ENCODE data around the gene H2BK1. TPM values are rescaled to one million over a fixed set of nuclear protein-coding genes. Genes with fewer than 3 reads are reported as not detected.

The H2BK1 gene
- polyA plus RNA-seq, 1 donor (not counting 4 experiments of a cell fraction or from before 2014, with no cell fraction given) = not detected

- H3K4me2 ChIP-seq (ENCODE audit: control insufficient read depth, extremely low read depth, insufficient read depth, low read depth, low read length) = no peak overlapping the region
- no peaks in the 10 kb centered on the region for H3K9me3 ChIP-seq (ENCODE audit: control insufficient read depth, low read depth, low read length)
- H3K4me1 ChIP-seq (ENCODE audit: control insufficient read depth, extremely low read depth, insufficient read depth, low read length) = peaks cover 14% of the 10 kb centered on the region
- dilution Hi-C loops (cut with MboI; ENCODE audit: extremely low pct_ligation_motif_present, low sequenced_read_pairs) = no loop called here
- H3K4me3 ChIP-seq (ENCODE audit: control insufficient read depth in 2 of 3, extremely low read depth in 1 of 3, insufficient read depth in 2 of 3, low read depth in 1 of 3, low read length in 3 of 3) = no peak overlapping the region
- TF ChIP-seq EZH2 (IDR thresholded peaks at IDR 0.05; ENCODE audit: low read length) = no peak
- TF ChIP-seq CTCF (optimal IDR thresholded peaks at IDR 0.05 in 1 of 3, IDR thresholded peaks at IDR 0.05 in 1 of 3, conservative IDR thresholded peaks at IDR 0.05 in 1 of 3; ENCODE audit: extremely low read depth in 1 of 3, insufficient read depth in 2 of 3, low read length in 3 of 3) = no peak
- peaks cover 48% of the 10 kb centered on the region for H3K79me2 ChIP-seq (ENCODE audit: control insufficient read depth, insufficient read depth, low read length)
- H3K27ac ChIP-seq (ENCODE audit: control insufficient read depth, insufficient read depth, low read length) = no peak overlapping the region
- no peak overlapping the region for H3K9ac ChIP-seq (ENCODE audit: control insufficient read depth, extremely low read depth, insufficient read depth, low read length)
- peaks cover 18 to 35% of the 10 kb centered on the region in 2 experiments for H3K36me3 ChIP-seq (ENCODE audit: control insufficient read depth in 2 of 2, extremely low read depth in 1 of 2, insufficient read depth in 2 of 2, low read length in 2 of 2)
- peaks cover 8% of the 10 kb centered on the region for H4K20me1 ChIP-seq (ENCODE audit: control insufficient read depth, extremely low read depth, insufficient read depth, low read length)
- FAIRE-seq = no peak
- no peak for DNase-seq (ENCODE audit: low read depth, low spot score)
- H2AFZ ChIP-seq (ENCODE audit: control insufficient read depth, low read length) = no peak overlapping the region
- H3K9me1 ChIP-seq (ENCODE audit: control insufficient read depth, extremely low read depth, insufficient read depth, low read length) = no peaks in the 10 kb centered on the region
- no peaks in the 10 kb centered on the region for H3K27me3 ChIP-seq (ENCODE audit: control insufficient read depth, extremely low read depth, insufficient read depth, low read length)
Measured at GRCh38 chr7:151236406-151236805, 26.1 kb upstream of the H2BK1 start.

GRCh38 chr7:151235091-151235787 lies 25.0 kb upstream of the H2BK1 start:
- Histone ChIP-seq H3K36me3 (ENCODE audit: control insufficient read depth in 2 of 2, extremely low read depth in 1 of 2, insufficient read depth in 2 of 2, low read length in 2 of 2) (peaks cover 18 to 35% of the 10 kb centered on the region in 2 experiments), H3K9me1 (ENCODE audit: control insufficient read depth, extremely low read depth, insufficient read depth, low read length) (no peaks in the 10 kb centered on the region), H3K27ac (ENCODE audit: control insufficient read depth, insufficient read depth, low read length) (no peak overlapping the region), H2AFZ (ENCODE audit: control insufficient read depth, low read length) (no peak overlapping the region), H3K27me3 (ENCODE audit: control insufficient read depth, extremely low read depth, insufficient read depth, low read length) (no peaks in the 10 kb centered on the region), H3K9me3 (ENCODE audit: control insufficient read depth, low read depth, low read length) (no peaks in the 10 kb centered on the region), H3K4me3 (ENCODE audit: control insufficient read depth in 2 of 3, extremely low read depth in 1 of 3, insufficient read depth in 2 of 3, low read depth in 1 of 3, low read length in 3 of 3) (no peak overlapping the region), H4K20me1 (ENCODE audit: control insufficient read depth, extremely low read depth, insufficient read depth, low read length) (peaks cover 8% of the 10 kb centered on the region), H3K4me1 (ENCODE audit: control insufficient read depth, extremely low read depth, insufficient read depth, low read length) (peaks cover 15% of the 10 kb centered on the region), H3K9ac (ENCODE audit: control insufficient read depth, extremely low read depth, insufficient read depth, low read length) (no peak overlapping the region), H3K79me2 (ENCODE audit: control insufficient read depth, insufficient read depth, low read length) (peaks cover 48% of the 10 kb centered on the region), H3K4me2 (ENCODE audit: control insufficient read depth, extremely low read depth, insufficient read depth, low read depth, low read length) (no peak overlapping the region)
- TF ChIP-seq CTCF (optimal IDR thresholded peaks at IDR 0.05 in 1 of 3, IDR thresholded peaks at IDR 0.05 in 1 of 3, conservative IDR thresholded peaks at IDR 0.05 in 1 of 3; ENCODE audit: extremely low read depth in 1 of 3, insufficient read depth in 2 of 3, low read length in 3 of 3) (no peak), EZH2 (IDR thresholded peaks at IDR 0.05; ENCODE audit: low read length) (no peak)
- dilution Hi-C loops (cut with MboI; ENCODE audit: extremely low pct_ligation_motif_present, low sequenced_read_pairs) = no loop called here
- no peak for DNase-seq (ENCODE audit: low read depth, low spot score)
- FAIRE-seq = no peak
